Stimulated activated naive CD8-positive, alpha-beta T cell treated with anti-CD3 and anti-CD28 coated beads, Interleukin-15, amount 100 ng/mL, for 72 hours (primary cell): ENCODE measurements around the gene MRPS22.

Experiments used
- ATAC-seq: fragments of 150-1000 bp; cut with Tn5 transposase; 2 replicates; pipeline ENCODE4 v1.10.0; 2021; ENCODE audit warnings: mild to moderate bottlenecking, moderate library complexity
- DNase-seq, 2 donors: peaks; one replicate each; pipeline ENCODE4 v3.0.0; 2021 to 2022
- H3K27ac Mint-ChIP-seq, 2 donors: one replicate each; pipeline ENCODE4 v1.8.0; 2022; ENCODE audit warnings: mild to moderate bottlenecking in 2 of 2, mixed read lengths in 2 of 2, moderate library complexity in 2 of 2
- H3K27me3 Mint-ChIP-seq: one replicate; pipeline ENCODE4 v1.8.0; 2022; ENCODE audit warnings: mixed read lengths
- H3K4me1 Mint-ChIP-seq: one replicate; pipeline ENCODE4 v1.8.0; 2022; ENCODE audit warnings: mild to moderate bottlenecking, mixed read lengths
- H3K4me3 Mint-ChIP-seq, 2 donors: one replicate each; pipeline ENCODE4 v1.8.0; 2022; ENCODE audit warnings: mild to moderate bottlenecking in 2 of 2, mixed read lengths in 2 of 2, moderate library complexity in 1 of 2
- H3K9me3 Mint-ChIP-seq, 2 donors: one replicate each; pipeline ENCODE4 v1.8.0; 2022; ENCODE audit warnings: mixed read lengths in 2 of 2

MRPS22 gene

GRCh38 chr3:139307601-139308555 lies 35.9 kb upstream of the MRPS22 start:
- no peaks in the 10 kb centered on the region for H3K27me3 Mint-ChIP-seq

GRCh38 chr3:139308560-139308959 lies 35.3 kb upstream of the MRPS22 start:
- Mint-ChIP-seq H3K4me3 (no peak overlapping the region), H3K27me3 (peaks cover 5% of the 10 kb centered on the region), H3K27ac (no peak overlapping the region), H3K9me3 (no peaks in the 10 kb centered on the region), H3K4me1 (no peaks in the 10 kb centered on the region)
- ATAC-seq: no peak
- no peak for DNase-seq

More at GRCh38 chr3:139307601-139308555, 35.9 kb upstream of the MRPS22 start:
- Mint-ChIP-seq H3K4me1 (no peaks in the 10 kb centered on the region), H3K27ac (peak overlapping the region in 1 of 2 donors; percentile 36), H3K4me3 (no peak overlapping the region), H3K9me3 (no peaks in the 10 kb centered on the region)
- no peak for DNase-seq
- no peak for ATAC-seq

GRCh38 chr3:139309061-139309591 lies 34.7 kb upstream of the MRPS22 start:
- Mint-ChIP-seq H3K4me1 (no peaks in the 10 kb centered on the region), H3K9me3 (no peaks in the 10 kb centered on the region), H3K27ac (no peak overlapping the region), H3K27me3 (peaks cover 10% of the 10 kb centered on the region), H3K4me3 (no peak overlapping the region)
- no peak for ATAC-seq
- DNase-seq: no peak

- no peak for DNase-seq
- Mint-ChIP-seq H3K27me3 (peaks cover 10% of the 10 kb centered on the region), H3K4me3 (no peak overlapping the region), H3K27ac (no peak overlapping the region), H3K9me3 (no peaks in the 10 kb centered on the region), H3K4me1 (no peaks in the 10 kb centered on the region)
- ATAC-seq: no peak
Observed at GRCh38 chr3:139309880-139310279, 33.9 kb upstream of the MRPS22 start.

- DNase-seq: no peak
- Mint-ChIP-seq H3K4me3 (no peak overlapping the region), H3K27me3 (peaks cover 10% of the 10 kb centered on the region), H3K27ac (no peak overlapping the region), H3K4me1 (no peaks in the 10 kb centered on the region), H3K9me3 (no peaks in the 10 kb centered on the region)
- no peak for ATAC-seq
Observed at GRCh38 chr3:139310474-139310933, 33.3 kb upstream of the MRPS22 start.

GRCh38 chr3:139311557-139311956 lies 32.3 kb upstream of the MRPS22 start:
- H3K9me3 Mint-ChIP-seq: no peaks in the 10 kb centered on the region
- no peak for DNase-seq
- no peak for ATAC-seq
- H3K27me3 Mint-ChIP-seq: peaks cover 10% of the 10 kb centered on the region
- no peaks in the 10 kb centered on the region for H3K4me1 Mint-ChIP-seq
- H3K4me3 Mint-ChIP-seq: no peak overlapping the region
- no peak overlapping the region for H3K27ac Mint-ChIP-seq

GRCh38 chr3:139312416-139312815 lies 31.4 kb upstream of the MRPS22 start:
- ATAC-seq (no peak), DNase-seq (no peak)
- H3K9me3 Mint-ChIP-seq: no peaks in the 10 kb centered on the region
- H3K4me3 Mint-ChIP-seq: no peak overlapping the region
- H3K27me3 Mint-ChIP-seq: peaks cover 10% of the 10 kb centered on the region
- H3K4me1 Mint-ChIP-seq: no peaks in the 10 kb centered on the region
- H3K27ac Mint-ChIP-seq: no peak overlapping the region

GRCh38 chr3:139312959-139313358 lies 30.9 kb upstream of the MRPS22 start:
- H3K4me3 Mint-ChIP-seq: no peak overlapping the region
- ATAC-seq (no peak), DNase-seq (no peak)
- no peak overlapping the region for H3K27ac Mint-ChIP-seq
- no peaks in the 10 kb centered on the region for H3K9me3 Mint-ChIP-seq
- H3K27me3 Mint-ChIP-seq: peaks cover 10% of the 10 kb centered on the region
- no peaks in the 10 kb centered on the region for H3K4me1 Mint-ChIP-seq

GRCh38 chr3:139313921-139314320 lies 29.9 kb upstream of the MRPS22 start:
- Mint-ChIP-seq H3K27me3 (peaks cover 10% of the 10 kb centered on the region), H3K27ac (no peak overlapping the region), H3K9me3 (no peaks in the 10 kb centered on the region), H3K4me1 (no peaks in the 10 kb centered on the region), H3K4me3 (no peak overlapping the region)
- ATAC-seq (no peak), DNase-seq (no peak)

- peaks cover 18% of the 10 kb centered on the region for H3K27me3 Mint-ChIP-seq
- DNase-seq (no peak), ATAC-seq (no peak)
- no peak overlapping the region for H3K27ac Mint-ChIP-seq
- H3K4me3 Mint-ChIP-seq: no peak overlapping the region
- H3K4me1 Mint-ChIP-seq: no peaks in the 10 kb centered on the region
- no peaks in the 10 kb centered on the region for H3K9me3 Mint-ChIP-seq
Observed at GRCh38 chr3:139317215-139317614, 26.6 kb upstream of the MRPS22 start.

GRCh38 chr3:139317660-139318430 lies 26.0 kb upstream of the MRPS22 start:
- Mint-ChIP-seq H3K27ac (no peak overlapping the region), H3K4me1 (no peaks in the 10 kb centered on the region), H3K27me3 (peaks cover 18% of the 10 kb centered on the region), H3K9me3 (no peaks in the 10 kb centered on the region), H3K4me3 (no peak overlapping the region)
- ATAC-seq (no peak), DNase-seq (no peak)

- Mint-ChIP-seq H3K27me3 (peaks cover 14% of the 10 kb centered on the region), H3K4me1 (no peaks in the 10 kb centered on the region), H3K27ac (no peak overlapping the region), H3K9me3 (no peaks in the 10 kb centered on the region), H3K4me3 (no peak overlapping the region)
- ATAC-seq (no peak), DNase-seq (no peak)
Observed at GRCh38 chr3:139318431-139318816, 25.4 kb upstream of the MRPS22 start.

GRCh38 chr3:139318826-139319225 lies 25.0 kb upstream of the MRPS22 start:
- H3K4me1 Mint-ChIP-seq: no peaks in the 10 kb centered on the region
- H3K27ac Mint-ChIP-seq: no peak overlapping the region
- H3K4me3 Mint-ChIP-seq: no peak overlapping the region
- no peaks in the 10 kb centered on the region for H3K9me3 Mint-ChIP-seq
- ATAC-seq: no peak
- peaks cover 10% of the 10 kb centered on the region for H3K27me3 Mint-ChIP-seq
- no peak for DNase-seq

GRCh38 chr3:139319428-139320402 lies 24.1 kb upstream of the MRPS22 start:
- Mint-ChIP-seq H3K4me1 (no peaks in the 10 kb centered on the region), H3K9me3 (no peaks in the 10 kb centered on the region), H3K27me3 (peaks cover 8% of the 10 kb centered on the region), H3K27ac (peak overlapping the region in 1 of 2 donors; percentile 89), H3K4me3 (no peak overlapping the region)
- DNase-seq (no peak), ATAC-seq (no peak)
